Activated CD4-positive, CD25-positive, alpha-beta regulatory T cell treated with anti-CD3 and anti-CD28 coated beads, Interleukin-2, amount 50 U/mL, for 24 hours (primary cell): ENCODE data around the gene ALOX5AP.

Experiments
- ATAC-seq, 2 donors: fragments of 150-1000 bp; cut with Tn5 transposase; one replicate each; pipeline ENCODE4 v1.10.0; 2021; ENCODE audit warnings: mild to moderate bottlenecking in 1 of 2, moderate library complexity in 1 of 2

Gene ALOX5AP

DNA sequence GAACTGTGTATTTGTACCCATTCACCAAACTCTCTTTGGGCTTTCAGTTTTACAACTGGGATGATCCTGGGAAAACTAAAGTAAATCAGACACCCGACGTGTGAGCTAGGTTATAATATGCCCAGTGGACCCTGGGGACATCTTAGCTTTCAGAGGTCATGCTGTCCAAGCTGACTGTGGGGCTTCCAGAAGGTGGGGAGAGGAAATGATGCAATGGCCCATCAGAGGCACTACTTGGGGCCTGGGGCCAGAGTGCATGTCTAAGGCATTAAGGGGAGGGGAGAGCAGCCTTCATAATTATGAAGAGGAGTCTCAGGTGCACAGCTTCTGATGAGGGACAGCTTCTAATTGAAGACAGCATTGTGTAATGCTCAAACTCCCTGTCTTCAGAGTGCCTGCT, 30.9 kb downstream of the ALOX5AP start:
- ATAC-seq: no peak

DNA sequence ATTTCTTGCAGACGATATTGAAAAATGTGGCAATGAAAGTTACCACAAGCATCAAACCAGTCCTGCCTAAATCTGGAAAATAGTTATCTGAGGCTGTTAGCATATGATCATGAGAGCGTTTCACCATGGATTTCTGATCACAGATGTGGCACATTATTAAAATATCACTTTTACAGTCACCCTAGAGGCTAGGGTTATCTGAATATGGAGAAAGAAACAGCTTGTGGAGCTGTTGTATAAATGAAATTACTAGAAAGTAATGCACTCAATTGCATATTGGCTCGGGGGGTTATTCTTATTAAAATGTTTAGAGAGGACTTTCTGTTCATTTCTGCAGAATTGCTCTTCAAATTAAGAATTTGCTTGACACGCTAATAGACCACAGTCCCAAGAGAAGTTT, 35.6 kb downstream of the ALOX5AP start:
- ATAC-seq: no peak

DNA sequence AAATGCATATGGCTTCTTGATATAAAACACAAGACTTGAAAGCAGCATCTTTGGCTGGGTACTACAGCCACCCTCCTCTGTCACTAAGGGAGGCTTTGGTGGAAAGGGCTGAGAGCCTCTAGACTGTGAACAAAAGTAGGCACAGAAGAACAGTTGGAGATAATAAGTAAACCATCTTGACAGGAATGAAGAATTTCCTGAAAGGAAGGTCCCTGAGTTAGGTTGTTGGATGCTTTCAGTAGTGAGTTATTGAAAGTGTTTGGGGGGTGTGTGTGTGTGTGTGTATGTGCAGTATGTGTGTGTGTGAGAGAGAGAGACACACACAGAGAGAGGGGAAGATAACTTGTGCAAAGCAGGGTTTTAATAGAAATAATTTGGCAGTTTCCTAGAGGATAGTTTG, 38.2 kb downstream of the ALOX5AP start:
- ATAC-seq: no peak

DNA sequence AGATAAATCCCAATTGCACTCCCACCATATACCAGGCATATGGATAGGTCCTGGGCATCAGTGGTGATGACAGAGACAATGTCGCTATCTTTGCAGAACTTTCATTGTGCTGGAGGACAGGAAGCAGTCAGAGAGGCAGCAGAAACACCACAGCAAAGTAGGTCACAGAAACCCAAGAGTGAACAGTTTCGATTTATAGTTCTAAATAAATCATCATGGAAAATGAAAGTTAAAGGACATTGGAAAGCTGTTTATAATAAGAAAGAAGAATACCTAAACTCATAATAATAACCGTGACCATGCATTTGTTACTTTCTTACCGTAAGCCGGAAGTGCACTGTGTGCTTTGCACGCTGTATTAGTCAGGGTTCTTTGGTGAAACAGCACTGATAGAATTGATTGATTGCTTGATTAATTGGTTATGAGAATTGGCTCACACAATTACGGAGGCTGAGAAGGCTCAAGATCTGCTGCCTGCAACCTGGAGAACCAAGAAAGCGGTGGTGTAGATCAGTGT, 38.9 kb downstream of the ALOX5AP start:
- ATAC-seq: peak; percentile 84 to 90

DNA sequence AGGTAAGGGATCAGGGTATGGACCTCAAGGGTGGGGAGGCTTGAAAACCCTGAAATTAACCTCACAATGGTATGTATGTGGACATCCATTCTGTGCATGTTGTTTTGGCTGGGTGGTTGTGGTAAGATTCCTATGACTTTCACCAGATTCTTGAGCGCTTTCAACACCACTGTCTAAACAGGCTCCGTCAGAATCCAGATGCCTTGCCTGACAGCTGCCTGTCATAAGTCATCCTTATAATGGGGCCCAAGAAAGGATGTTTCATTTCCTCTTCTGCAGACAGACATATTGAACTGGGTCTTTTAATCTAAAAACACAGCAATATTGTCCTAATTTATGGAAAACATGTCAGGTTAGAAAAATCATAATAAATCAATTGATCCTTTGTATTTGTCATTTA, 41.3 kb downstream of the ALOX5AP start:
- ATAC-seq: no peak

DNA sequence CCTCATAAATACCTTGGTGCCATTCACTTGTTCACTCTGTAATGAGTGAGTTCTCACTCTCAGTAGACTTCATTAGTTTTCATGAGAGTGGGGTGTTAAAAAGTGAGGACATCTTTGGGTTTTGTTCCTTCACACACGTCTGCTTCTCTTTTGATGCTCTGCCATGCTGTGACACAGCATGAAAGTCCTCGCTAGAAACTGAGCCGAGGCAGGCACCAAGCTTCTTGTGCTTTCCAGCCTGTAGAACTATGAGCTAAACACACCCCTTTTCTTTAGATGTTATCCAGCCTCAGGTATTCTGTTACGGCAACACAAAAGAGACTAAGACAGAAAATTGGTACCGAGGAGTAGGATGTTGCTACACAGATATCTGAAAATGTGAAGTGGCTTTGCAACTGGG, 43.7 kb downstream of the ALOX5AP start:
- no peak for ATAC-seq

DNA sequence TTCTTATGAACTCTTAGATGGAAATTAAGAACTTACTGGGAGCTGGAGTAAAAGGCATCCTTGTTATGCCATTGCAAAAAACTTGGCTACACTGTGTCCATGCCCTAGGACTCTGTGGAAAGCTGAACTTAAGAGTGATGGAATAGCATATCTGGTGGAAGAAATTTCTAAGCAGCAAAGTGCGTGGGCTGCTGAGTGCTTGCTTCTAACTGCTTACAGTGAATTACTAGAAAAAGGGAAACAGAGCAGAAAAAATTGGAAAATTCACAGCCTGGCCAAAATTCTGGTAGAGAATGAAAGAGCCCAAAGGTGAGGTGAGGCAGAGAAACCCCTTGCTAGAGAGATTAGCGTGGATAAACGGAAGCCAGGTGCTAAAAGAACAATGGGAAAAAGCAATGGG, 44.3 kb downstream of the ALOX5AP start:
- no peak for ATAC-seq

DNA sequence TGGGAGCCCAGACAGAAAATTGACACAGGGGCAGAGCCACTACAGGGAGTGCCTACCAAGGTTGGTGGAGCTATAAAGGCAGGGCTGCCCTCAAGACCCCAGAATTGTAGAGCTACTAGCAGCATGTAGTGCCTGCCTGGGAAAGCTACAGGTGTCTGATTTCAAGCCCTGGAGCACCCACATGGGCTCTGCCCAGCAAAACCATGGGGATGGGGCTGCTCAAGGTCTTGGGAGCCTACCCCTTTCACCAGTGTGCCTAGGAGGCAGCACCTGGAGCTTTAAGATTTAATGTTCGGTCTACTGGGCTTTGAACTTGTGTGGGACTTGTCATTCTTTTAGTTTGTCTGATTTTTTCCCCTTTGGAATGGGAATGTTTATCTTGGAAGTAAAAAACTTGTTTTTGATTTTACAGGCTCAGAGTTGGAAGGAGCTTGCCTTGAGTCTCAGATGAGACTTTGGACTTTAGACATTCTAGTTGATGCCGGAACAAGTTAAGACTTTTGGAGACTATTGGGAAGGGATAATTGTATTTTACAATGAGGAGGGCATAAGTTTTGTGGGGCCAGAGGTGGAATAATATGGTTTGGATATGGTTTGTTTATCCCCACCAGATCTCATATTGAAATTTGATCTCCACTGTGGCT, 45.1 kb downstream of the ALOX5AP start:
- no peak for ATAC-seq

DNA sequence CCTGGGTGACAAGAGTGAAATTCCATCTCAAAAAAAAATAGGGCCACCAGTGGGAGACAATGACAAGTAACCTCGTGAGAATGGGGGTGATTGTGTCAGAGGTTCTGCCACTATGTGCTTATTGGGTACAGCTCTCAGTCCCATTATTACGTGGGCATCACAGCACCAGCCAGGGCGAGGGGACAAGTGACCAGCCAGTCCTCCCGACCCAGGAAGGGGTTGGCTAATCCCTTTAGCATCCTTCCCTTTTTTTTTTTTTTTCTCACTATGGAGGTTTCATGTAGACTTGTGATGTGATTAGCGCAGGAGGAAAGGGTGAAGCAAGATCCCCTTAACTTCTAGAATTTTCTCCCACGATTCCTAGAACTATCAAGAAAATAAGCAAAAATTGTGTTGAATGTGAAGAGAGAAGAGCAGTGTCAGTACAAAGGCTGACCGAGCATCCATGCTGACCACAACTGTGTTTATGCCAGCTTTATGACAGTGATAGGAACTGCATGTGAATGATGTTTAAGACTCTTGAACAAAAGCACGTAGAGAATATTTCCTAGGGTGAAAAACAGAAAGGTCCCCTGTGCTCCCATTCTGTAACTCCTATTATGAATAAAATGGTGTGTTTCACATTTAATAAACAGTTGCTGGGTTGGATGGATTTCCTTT, 50.0 kb downstream of the ALOX5AP start:
- no peak for ATAC-seq

DNA sequence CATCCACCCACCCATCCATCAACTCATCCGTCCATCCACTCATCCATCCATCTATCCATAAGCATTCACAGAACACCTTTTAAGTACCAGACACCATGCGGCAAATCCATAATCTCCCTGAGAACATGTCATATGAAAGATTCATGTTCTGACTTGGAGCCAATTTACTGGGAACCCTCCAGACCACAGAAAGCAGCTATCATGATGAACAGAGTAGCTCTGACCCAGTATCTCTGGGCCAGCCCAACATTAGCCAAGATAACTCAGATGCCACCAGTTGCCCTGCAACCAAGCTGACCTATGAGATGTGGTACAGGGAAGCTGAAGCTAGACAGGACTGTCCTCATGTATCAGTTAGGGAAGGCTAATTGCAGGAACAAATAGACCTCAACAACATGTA, 51.3 kb downstream of the ALOX5AP start:
- no peak for ATAC-seq

DNA sequence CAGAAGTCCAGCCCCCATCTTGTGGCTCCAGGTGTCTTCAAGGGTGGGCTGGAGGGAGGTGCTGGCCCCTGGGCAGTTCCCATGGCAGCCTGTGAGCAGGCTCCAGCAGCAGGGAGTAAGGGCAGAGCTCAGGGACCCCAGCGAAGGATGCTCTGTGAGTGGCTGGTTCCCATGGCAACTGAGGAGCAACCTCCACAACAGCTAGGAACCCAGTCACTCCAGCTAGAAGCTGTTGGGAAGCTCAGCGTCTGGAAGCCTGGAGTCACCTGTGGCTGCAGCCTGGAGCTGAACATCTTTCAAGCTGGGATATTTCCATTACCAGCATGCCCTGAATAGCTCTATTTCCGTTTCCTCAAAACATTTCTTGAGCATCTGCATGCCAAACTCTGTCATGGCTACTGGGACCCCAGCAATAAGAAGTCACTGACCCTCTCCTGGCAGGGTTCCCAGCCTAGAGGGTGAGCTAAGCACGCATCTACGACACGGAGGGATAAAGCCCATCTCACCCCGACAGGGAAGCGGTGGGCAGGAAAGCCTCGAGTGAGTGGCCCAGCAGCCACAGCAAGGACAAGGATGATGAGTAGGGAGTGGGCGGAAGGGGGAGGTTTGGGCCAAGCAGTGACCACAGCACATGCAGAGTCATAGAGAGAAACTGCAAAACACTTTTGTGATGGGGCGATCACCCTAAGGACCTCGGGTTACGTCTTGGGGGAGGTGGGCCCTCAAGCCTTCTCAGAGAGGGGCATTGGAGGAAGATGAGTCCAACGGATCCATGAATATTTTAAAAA, 52.6 kb downstream of the ALOX5AP start:
- ATAC-seq: no peak

DNA sequence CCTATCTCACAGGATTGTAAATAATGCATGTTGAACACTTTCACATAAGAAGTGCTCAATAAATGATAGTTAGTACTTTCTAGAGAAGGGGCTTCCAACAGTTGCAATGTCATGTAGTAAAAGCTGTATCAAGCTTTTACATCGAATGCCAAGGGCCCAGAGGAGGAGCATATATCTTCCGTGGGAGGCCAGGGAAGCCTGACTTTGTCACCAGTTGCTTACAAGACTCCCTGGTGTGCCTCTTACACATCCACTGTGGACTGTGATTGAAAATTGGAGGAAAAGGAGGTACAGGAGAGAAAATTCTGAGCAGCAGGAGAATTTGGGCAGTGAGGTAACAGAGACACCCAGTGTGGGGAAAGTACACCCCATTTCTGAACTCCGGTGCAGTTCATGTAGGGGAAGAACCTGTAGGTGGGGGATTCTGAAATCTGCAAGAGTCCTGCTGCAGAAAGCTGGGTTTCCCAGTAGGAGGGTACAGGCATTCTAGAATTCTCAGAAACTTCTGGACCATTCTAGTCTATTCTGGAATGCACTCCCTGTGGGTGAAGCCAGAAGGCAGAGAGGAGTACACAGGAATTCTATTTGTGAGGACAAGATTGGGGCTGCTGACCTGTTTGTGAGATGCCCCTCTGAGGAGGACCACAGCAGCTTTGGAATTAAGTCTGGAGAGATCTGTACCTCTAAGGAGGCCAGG, 54.0 kb downstream of the ALOX5AP start:
- no peak for ATAC-seq

DNA sequence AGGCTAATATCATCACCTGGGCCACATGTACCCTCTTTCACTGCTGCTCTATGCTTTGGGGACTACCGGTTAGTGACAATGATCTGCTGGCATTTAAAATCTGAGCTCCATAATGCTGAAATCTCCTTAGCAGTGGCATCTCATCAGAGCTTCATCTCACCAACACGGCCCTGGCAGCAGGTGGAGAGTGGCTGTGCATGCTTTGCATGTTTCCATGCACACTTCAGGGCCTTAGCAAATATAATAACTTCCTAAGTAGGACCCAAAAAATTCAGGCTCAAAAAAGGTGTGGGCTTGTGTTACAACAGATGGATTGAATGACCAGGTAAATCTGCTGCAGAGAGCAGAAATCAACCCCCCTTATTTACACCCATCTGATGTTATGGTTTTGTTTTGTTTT, 55.2 kb downstream of the ALOX5AP start:
- ATAC-seq: no peak

DNA sequence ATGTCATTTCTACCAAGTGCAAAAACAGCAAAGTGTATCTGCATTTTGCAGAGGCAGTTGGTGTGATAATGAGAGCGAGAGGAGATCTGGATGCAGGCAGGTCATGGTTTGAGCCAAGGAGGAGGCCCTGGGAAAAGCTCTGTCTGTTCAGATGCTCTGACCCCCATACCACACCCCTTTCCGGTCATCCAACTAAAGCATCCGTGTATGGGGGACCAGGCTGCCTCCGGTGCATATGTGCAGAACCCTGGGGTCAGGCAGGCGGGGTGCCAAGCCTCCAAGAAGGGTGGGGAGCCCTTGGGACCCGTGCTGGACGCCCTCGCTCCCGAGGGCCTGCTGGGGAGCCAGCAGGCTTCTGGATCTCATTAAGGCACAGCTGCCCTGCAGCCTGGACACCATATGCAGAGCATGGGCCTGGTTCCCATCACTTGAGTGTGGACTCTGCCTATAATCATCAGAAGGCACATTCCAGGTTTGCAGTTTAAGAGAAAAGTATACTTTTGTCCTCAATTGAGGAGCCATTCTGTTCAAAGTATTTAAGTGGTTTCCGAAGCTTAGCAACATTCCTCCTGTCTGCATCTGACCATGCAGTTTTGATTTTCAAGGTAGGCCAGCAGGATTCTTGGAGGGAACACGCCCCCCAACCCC, 56.1 kb downstream of the ALOX5AP start:
- no peak for ATAC-seq

DNA sequence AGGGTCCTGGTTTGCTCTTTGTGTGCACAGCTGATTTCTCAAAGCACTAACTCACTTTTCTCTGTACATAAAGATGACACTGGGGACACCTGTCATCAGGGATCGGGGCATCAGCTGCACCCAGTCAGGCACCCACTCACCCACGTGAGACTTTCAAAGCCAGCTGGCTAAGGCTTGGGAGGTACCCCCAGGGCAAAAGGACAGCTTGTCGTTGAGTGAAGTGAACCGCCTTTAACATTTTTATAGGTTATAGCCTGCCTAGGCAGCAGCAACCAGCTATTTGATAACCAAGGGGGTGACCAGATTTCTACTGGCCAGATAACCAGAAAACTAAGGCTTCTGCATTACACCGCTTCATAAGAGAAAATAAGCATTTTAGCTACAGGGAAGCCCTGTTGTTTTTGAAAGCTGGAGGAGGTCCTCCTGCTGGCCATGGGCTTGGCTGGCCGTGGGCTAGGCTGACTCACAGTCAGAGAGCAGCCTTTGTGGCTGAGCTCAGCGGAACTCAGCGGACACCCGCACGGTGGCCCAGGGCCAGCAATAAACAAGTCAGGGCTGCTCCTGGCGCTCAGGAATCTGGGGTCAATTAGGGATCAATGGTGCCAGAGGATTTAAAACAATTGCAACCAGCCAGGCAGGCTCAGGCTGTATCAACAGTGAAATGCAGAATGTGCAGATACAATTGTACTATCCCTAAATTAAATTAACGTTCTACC, 57.1 kb downstream of the ALOX5AP start:
- ATAC-seq: no peak

DNA sequence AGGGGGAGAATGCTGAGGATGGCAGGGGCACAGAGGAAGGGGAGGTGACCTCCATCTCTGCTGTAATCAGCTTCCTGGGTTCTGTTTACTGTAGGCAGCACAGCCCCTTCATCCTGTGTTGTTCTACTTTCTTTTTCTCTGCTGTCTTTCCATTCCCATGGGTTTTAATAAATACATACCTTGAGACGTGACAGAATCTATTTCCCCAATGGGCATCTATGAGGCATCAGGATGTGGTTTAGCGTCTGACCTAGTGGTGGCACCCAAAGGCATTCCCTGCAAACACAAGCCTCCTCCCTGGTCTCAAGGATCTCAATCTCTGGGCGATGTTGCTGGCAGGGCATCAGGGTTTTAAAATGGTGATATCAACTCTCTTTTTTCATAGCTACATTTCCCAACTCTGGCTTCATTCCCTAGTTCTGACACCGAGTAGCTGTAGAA, 60.8 kb downstream of the ALOX5AP start:
- peak; percentile 24 to 39 for ATAC-seq

DNA sequence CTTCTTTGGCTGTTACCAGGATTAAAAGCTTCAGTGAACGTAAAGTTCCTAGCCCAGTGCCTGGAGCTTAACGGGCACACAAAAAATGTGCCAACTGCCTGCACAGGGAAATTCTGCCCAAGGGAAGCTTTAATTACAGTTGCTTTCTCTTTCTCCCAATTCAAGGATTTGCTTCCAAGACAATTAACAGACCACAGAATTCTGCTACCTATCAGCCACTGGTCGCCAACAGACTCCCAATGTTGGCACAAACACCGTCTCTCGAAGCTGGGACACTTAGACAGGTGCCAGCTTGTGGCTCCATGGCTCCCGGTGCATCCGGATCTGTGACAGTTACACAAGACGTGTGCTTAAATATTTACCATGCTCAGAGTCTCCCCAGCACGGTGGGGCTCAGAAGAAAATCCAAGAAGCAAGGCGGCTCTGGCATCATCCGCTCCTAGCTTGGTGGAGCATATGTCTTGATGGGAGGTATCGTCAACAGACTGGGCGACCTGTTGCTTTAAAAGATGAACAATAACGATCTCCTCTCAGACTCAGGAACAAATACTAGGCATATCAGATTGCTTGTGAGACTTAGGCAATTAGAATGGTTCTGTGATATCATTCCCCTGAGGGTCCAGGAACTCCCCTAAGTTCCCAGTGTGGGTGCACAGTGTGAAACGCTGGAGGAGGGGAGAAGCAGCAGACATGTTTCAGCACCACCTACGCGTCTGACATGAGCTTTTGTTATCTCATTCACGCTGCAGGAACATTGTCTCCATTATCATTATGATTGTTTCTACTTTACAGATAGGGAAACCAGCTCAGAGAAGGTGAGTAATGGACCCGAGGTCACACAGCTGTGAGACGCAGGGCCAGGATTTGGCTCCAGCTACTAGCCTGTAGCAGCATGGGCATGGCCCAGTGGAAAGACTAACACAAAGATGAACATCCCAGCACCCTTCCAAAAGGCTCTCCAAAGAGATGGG, 61.6 kb downstream of the ALOX5AP start:
- peak; percentile 74 to 78 for ATAC-seq

DNA sequence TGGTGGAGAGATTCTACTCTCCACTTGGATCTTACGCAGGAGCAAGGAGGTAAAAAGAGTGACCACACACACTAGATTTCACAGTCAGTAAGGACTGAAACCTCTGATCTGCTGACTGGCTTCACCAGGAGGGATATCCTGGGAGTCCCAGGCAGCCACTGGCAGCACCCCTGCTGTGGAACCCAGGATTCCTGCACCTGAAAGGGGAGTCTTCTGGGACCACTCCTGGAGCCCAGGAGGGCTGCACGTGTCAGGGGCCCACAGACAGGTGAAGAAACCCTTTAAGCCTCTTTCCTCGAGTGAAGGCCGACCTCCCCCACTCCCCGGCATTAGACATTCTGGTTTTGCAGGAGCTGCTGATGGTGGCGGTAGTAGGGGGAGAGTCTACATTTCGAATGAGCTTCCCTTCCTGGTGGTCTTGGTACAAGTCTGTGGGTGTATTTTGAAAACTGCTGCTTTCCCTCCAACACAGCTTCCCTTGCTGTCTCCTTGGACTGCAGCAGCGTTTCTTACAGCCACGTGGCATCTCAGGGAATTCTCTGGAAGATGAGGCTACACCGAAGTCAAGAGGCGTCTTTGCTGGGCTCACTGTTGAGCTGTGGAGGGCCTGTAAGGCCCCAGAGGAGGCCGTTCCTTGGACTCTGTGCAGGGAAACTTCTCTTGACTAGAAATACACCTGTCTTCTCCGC, 62.6 kb downstream of the ALOX5AP start:
- ATAC-seq: no peak

DNA sequence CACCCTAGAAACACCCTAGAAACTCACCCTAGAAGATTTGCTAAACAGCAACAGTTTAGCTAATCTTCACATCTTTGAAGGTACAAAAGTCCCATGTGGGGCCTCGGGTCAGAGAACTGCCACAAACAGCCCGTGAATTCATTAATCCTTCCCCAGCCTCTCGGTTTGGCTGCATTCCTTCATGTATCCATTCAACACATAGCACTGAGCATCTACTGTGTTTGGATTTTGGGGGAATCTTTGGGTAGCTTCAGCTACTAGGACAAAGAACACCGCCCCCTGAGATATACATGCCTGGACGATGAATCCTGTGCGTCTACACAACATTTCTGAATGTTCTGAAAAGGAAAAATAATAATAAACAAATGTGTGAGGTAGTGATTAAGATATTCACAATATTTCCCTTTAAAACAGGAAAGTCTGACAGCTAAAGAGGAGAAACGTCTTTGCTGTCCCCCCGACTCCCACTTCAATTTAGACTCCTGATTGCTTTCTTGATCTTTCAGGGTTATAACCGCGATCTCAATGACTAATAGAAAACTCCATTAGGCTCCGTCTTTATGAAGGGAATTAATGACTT, 63.5 kb downstream of the ALOX5AP start:
- no peak for ATAC-seq
